ENCODE results near the gene SLC26A6. TPM values are rescaled to one million over a fixed set of nuclear protein-coding genes. Genes with fewer than 3 reads are reported as not detected.

Gene SLC26A6
- total and polyA plus RNA-seq, 8 donors = 14.8 to 279 (median 54.0) TPM

DNA sequence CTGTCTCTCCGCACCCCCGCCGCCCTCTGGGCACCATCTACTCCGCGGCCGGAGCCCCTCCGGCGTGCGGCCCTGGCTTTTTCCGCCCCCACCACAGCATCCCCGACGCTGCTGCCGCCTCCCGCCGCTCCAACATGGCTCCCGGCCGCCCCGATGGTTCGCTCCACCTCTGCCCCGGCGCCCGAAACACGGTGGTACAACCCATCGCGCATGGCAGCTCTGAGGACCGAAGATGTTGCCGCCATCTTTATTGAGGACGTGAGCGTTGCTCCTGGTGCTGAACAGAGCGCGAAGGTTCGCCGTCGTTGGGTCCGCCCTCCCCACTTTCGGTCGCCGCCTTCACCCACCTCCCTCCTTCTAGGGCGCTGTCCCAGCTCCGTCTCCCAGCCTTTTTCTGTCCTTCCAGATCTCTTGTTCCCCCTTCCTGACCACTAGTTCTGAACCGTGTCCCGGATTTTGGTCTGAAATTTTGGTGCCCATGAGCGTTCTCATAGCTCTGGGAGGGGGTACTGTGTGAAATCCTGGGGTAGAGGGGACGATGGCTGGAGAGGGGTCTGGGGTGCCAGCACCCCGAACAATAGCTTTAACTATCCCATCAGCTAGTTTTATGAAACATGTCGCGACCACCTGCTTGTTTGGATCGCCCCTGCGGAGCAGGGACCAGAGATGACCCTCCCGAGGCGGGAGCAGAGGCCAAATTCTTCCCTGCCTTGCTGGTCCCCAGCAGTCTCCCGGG, 27.7 kb upstream of the SLC26A6 start, which contains the start of gene CELSR3:
Gene CELSR3 (minus strand): TSS at position 134 of the 736 bp plus-strand sequence. CDS start 252 bp downstream, outside the sequence.
- DNase-seq = peak; percentile 50 to 95
- H3K9me3 ChIP-seq = no peaks in the 10 kb centered on the region
- peaks cover 0 to 58% (median 41%) of the 10 kb centered on the region in 3 donors for H3K27me3 ChIP-seq

DNA sequence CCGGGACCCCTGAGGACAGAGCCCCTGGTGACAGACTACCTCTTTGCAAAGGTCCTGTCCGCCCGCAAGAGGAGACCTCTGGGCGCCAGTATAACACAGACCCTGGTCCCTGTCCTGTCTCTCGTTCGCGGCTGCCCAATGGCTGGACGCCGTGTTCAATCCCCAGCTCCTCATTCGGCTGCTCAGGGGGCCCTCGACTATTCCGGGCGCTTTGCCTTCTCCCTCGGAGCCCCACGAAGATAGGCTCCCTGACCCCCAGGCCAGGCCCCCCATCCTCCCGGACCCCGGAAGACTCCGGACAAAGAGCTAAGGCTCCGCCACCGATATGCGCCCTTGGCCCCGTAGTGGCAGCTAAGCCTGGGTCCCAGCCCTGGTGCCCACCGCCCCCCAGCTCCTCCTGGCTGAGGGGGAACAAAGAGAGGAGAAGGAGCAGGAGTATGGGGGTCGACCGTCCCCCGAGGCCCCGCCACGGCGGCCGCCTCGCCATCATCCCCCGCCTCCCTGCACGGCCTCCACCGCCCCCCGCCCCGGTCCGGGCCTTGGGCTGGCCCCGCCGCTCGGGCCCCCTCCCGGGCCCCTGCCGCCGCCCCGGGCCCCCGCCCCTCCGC, 27.0 kb upstream of the SLC26A6 start:
- TF ChIP-seq POLR2A (IDR thresholded peaks at IDR 0.05) = no peak
- TF ChIP-seq, protein P1, sequence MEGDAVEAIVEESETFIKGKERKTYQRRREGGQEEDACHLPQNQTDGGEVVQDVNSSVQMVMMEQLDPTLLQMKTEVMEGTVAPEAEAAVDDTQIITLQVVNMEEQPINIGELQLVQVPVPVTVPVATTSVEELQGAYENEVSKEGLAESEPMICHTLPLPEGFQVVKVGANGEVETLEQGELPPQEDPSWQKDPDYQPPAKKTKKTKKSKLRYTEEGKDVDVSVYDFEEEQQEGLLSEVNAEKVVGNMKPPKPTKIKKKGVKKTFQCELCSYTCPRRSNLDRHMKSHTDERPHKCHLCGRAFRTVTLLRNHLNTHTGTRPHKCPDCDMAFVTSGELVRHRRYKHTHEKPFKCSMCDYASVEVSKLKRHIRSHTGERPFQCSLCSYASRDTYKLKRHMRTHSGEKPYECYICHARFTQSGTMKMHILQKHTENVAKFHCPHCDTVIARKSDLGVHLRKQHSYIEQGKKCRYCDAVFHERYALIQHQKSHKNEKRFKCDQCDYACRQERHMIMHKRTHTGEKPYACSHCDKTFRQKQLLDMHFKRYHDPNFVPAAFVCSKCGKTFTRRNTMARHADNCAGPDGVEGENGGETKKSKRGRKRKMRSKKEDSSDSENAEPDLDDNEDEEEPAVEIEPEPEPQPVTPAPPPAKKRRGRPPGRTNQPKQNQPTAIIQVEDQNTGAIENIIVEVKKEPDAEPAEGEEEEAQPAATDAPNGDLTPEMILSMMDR (IDR thresholded peaks at IDR 0.05) = no peak
- no peak for TF ChIP-seq POLR2AphosphoS5 (IDR thresholded peaks at IDR 0.05)
- TF ChIP-seq EP300 (IDR thresholded peaks at IDR 0.05) = no peak
- peak overlapping the region; percentile 40 to 58 (median 50) for H3K4me3 ChIP-seq
- DNase-seq = no peak
- whole genome bisulfite sequencing, 5 donors = 0 to 7% (median 6%) methylated on average over 8 to 44 of the region's 46 CpGs
- H3K27ac ChIP-seq = peak overlapping the region in 1 of 5 donors; percentile 87
- no peaks in the 10 kb centered on the region for H3K9me3 ChIP-seq
- H3K4me1 ChIP-seq = peaks cover 19 to 34% (median 33%) of the 10 kb centered on the region in 4 donors
- H3K36me3 ChIP-seq = no peaks in the 10 kb centered on the region
- H3K27me3 ChIP-seq = peaks cover 0 to 64% (median 41%) of the 10 kb centered on the region in 3 donors
- intact Hi-C loops (cut with DNase I; ENCODE audit: low total_unique reads) = no loop called here

More for the DNA sequence above, 27.7 kb upstream of the SLC26A6 start, which contains the start of gene CELSR3:
- Histone ChIP-seq H3K4me1 (peaks cover 19 to 34% (median 33%) of the 10 kb centered on the region in 4 donors), H3K27ac (peak within 1 kb of the TSS; percentile 39 to 88 (median 82)), H3K36me3 (no peaks in the 10 kb centered on the region), H3K4me3 (peak within 1 kb of the TSS; percentile 40 to 58 (median 50))
- TF ChIP-seq, protein P1 (IDR thresholded peaks at IDR 0.05) = no peak
- TF ChIP-seq POLR2AphosphoS5 (IDR thresholded peaks at IDR 0.05) = peak in 2 of 3 donors; percentile 41 to 46
- intact Hi-C loops (cut with DNase I; ENCODE audit: low total_unique reads) = no loop called here
- WGBS, 5 donors = 1 to 2% (median 2%) methylated on average over 24 to 52 of the region's 52 CpGs

DNA sequence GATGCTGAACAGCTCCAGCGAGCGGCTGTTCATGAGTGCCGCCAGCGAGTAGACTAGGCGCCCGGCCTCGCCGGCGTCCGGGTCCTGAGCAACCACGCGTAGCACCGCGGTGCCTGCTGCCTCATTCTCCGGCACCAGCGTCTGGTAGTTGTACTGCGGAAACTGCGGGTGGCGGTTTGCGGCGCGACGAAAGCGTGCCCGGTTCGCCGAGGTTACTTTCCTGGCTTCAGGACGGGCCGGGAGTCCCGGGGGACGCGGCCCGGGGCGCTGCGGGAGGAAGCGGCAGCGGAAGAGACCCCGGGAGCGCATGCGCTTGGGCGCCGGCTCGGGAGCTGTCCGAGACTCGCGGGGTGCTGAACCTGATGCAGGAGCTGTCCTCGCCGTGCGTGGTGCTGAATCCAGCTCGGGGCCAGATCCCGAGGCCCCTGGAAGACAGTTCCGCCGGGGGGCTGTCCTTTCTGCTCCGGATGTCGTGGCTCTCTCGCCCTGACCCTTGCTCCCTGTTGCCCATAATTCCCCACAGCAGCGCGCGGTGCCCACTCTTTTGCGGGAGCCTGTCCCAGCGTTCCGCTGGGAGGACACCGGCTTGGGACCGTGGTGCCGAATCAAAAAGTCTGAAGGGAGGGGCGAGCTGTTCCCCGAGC, 26.4 kb upstream of the SLC26A6 start:
- H3K9me3 ChIP-seq = no peaks in the 10 kb centered on the region
- peak overlapping the region; percentile 26 to 58 (median 42) for H3K4me3 ChIP-seq
- TF ChIP-seq, protein P1 (IDR thresholded peaks at IDR 0.05) = no peak
- TF ChIP-seq POLR2AphosphoS5 (IDR thresholded peaks at IDR 0.05) (peak in 1 of 3 donors; percentile 26), POLR2A (IDR thresholded peaks at IDR 0.05) (no peak), EP300 (IDR thresholded peaks at IDR 0.05) (no peak)
- H3K27me3 ChIP-seq = peaks cover 0 to 67% (median 42%) of the 10 kb centered on the region in 3 donors
- no peaks in the 10 kb centered on the region for H3K36me3 ChIP-seq
- peaks cover 21 to 40% (median 37%) of the 10 kb centered on the region in 4 donors for H3K4me1 ChIP-seq
- intact Hi-C loops (cut with DNase I; ENCODE audit: low total_unique reads) = no loop called here
- 2 to 4% (median 3%) methylated on average over 20 to 67 of the region's 67 CpGs for WGBS, 5 donors
- peak; percentile 74 to 84 for DNase-seq
- H3K27ac ChIP-seq = peak overlapping the region in 1 of 5 donors; percentile 87

DNA sequence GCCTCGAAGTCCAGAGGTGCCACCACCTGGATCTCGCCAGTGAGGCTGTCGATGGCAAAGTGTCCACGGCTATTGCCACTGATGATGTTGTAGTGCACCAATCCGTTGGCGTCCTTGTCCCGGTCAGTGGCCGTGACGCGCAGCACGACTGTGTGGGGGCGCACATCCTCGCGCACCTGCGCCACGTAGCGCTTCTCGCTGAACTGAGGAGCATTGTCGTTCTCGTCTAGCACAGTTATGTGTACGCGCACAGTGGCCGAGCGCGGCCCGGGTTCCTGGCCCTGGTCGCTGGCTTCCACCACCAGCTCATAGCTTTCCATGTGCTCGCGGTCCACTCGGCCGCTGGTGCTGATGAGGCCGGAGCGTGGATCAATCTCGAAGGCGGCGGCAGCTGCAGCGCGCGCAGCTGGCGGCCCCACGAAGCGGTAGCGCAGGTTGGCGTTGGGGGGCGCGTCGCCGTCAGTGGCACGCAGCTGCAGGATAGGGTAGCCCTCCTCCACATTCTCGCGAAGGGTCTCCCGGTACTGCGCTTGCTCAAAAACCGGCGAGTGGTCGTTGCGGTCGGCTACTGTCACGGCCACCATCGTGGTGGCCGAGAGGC, 25.6 kb upstream of the SLC26A6 start:
- 50 to 71% (median 58%) methylated on average over 61 of the region's 61 CpGs for WGBS, 5 donors
- H3K4me3 ChIP-seq = peak overlapping the region in 3 of 4 donors; percentile 26 to 58 (median 46)

More for the DNA sequence above, 25.6 kb upstream of the SLC26A6 start:
- peaks cover 29 to 47% (median 45%) of the 10 kb centered on the region in 4 donors for H3K4me1 ChIP-seq
- no peak overlapping the region for H3K27ac ChIP-seq
- peaks cover 0 to 67% (median 48%) of the 10 kb centered on the region in 3 donors for H3K27me3 ChIP-seq
- H3K36me3 ChIP-seq = no peaks in the 10 kb centered on the region
- intact Hi-C loops (cut with DNase I; ENCODE audit: low total_unique reads) = no loop called here
- no peaks in the 10 kb centered on the region for H3K9me3 ChIP-seq
- no peak for TF ChIP-seq POLR2AphosphoS5 (IDR thresholded peaks at IDR 0.05)
- TF ChIP-seq EP300 (IDR thresholded peaks at IDR 0.05) = no peak
- TF ChIP-seq, protein P1 (IDR thresholded peaks at IDR 0.05) = no peak
- no peak for TF ChIP-seq POLR2A (IDR thresholded peaks at IDR 0.05)
- no peak for DNase-seq
